HG03439 (cell line): ENCODE data around the gene PIK3C2A.

Experiments
- ATAC-seq: cut with Tn5 transposase; IDR thresholded peaks from one replicate; pipeline ENCODE4 v1.9.1; 2021; ENCODE audit warnings: mild to moderate bottlenecking, moderate library complexity; ENCODE audit not compliant: unreplicated experiment

Gene PIK3C2A

DNA sequence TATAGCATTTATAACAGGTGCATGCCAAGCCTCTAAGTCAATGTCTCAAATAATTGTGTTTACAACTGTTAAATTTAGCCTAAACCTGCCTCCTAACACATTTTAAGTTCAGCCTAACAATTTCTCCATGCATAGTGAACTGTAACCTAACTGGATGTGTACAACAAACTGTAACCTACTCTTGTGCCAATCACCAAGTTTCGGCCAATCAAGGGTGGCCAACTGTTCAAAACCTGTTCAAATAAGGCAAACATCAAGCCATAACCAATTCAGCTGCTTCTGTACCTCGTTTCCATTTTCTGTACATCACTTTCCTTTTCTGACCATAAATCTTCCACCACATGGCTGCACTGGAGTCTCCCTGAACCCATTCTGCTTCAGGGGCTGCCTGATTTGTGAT is 45.4 kb downstream of the PIK3C2A start:
- no peak for ATAC-seq

DNA sequence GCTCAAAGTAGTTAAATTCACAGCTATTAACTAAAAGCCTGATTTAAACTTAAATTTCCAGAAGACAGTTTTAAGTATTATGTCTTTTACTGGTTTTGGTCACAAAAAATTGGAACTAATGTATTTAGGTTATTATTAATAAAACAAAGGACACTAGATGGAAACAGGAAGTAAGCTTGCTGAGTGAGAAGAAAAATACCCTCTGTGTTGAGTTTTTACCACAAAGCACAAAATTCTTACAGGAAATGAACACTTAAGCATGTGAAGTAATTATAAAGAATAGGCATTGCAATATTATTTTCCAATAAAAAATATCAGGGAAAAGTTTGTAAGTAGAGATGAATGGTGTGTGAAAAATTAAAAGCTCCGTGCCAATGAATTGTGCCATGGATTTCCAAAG is 46.3 kb downstream of the PIK3C2A start:
- no peak for ATAC-seq

DNA sequence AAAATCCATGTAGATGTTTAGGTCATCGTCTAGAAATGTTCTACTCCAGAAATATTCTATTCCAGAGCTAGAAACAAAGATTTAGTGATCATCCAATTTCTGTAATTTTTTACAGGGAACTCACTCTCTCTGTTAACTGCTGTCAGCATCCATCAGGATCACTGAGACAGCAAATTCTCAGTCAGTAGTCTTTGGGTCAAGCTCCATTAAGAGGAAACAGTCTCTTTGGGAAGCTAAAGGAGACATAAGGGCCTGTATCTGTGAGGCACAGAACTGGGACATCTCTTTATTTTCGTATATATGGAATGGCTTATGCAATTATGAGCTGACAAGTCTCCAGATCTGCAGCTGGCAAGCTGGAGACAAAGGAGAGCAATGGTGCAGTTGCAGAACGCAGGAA is 48.3 kb downstream of the PIK3C2A start:
- no peak for ATAC-seq
